ENCODE data around the gene NRSN2.
A peak's percentile ranks its signal among the peaks of the same experiment; 100 is the strongest.
"Not testable (repeated sequence)": the region's sequence is repeated elsewhere in the genome, so short reads cannot be mapped to it uniquely, and the experiment has no call there.

Gene NRSN2

DNA sequence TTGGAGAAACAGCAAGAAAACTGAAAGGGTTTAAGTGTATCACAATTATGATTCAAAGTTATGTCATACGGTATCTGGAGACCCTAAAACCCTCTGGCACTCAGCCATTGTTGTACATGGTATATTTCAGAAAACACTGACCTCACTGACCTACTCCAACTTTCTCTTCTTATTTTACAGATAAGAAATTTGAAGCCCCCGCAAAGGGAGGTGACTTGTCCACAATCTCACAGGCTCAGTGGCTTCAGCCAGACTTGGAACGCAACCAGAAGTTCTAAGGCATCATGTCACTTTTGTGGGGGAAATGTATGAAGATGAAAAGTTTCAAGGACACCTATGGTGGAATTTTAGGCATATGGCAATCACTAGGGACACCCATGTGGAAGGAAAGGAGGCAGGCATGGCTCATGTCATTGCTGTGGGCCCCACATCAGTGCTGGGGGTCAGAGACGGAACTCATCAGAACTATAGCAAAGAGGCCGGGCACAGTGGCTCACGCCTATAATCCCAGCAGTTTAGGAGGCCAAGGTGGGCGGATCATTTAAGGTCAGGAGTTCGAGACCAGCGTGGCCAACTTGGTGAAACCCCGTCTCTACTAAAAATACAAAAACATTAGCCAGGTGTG, 28.5 kb downstream of the NRSN2 start:
- no peak for DNase-seq

DNA sequence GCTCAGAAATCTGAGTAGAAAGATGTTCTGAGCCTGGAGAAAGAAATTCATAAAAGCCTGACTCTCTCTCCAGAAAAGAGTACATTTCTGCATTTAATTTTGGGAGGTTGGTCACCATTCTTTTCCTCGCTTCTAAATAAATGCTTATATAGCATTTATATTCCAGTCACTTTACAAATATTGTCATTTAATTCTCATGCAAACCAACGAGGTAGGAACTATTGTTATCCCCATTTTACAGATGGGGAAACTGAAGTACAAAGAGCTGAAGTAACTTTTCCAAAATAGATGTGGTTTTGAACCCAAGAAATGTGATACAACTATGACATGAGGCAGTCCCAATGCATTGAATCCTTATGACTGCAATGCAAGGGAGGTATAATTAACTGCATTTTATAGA, 29.2 kb downstream of the NRSN2 start:
- DNase-seq: no peak

DNA sequence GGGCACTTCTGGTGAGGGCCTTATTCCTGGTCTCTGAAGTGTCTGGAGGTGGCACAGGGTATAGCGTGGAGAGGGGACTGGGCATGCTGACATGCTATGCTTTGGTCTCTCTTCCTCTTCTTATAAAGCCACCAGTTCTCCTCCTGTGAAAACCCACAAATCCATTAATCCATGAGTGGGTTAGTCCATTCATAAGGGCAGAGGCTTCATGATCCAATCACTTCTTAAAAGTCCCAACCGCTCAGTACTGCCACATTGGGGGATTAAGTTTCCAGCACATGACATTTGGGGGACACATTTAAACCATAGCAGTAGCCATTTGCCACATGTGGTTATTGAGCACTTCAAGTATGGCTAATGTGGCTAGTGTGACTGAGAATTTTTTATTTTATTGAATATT, 29.8 kb downstream of the NRSN2 start:
- DNase-seq: no peak

DNA sequence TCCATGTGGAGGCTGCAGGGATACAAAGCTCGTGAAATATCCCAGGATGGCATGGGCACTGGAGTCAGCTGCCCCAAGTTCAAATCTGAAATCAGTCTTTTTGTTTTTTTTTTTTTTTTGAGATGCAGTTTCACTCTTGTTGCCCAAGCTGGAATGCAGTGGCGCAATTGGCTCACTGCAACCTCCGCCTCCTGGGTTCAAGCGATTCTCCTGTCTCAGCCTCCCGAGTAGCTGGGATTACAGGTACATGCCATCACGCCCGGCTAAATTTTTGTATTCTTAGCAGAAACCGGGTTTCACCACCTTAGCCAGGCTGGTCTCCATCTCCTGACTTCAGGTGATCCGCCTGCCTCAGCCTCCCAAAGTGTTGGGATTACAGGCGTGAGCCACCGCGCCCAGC, 30.7 kb downstream of the NRSN2 start:
- DNase-seq: not testable (repeated sequence)

DNA sequence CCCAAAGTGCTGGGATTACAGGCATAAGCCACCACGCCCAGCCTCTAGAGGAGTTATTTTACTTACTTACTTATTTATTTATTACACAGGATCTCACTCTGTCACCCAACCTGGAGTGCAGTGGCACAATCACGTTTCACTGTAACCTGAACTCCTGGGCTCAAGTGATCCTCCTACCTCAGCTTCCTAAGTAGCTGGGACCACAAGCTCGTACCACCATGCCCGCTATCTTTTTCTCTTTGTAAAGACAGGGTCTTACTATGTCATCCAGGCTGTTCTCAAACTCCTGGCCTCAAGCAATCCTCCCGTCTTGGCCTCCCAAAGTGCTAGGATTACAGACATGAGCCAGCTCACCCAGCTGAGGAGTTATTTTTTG, 32.0 kb downstream of the NRSN2 start:
- DNase-seq: no peak

DNA sequence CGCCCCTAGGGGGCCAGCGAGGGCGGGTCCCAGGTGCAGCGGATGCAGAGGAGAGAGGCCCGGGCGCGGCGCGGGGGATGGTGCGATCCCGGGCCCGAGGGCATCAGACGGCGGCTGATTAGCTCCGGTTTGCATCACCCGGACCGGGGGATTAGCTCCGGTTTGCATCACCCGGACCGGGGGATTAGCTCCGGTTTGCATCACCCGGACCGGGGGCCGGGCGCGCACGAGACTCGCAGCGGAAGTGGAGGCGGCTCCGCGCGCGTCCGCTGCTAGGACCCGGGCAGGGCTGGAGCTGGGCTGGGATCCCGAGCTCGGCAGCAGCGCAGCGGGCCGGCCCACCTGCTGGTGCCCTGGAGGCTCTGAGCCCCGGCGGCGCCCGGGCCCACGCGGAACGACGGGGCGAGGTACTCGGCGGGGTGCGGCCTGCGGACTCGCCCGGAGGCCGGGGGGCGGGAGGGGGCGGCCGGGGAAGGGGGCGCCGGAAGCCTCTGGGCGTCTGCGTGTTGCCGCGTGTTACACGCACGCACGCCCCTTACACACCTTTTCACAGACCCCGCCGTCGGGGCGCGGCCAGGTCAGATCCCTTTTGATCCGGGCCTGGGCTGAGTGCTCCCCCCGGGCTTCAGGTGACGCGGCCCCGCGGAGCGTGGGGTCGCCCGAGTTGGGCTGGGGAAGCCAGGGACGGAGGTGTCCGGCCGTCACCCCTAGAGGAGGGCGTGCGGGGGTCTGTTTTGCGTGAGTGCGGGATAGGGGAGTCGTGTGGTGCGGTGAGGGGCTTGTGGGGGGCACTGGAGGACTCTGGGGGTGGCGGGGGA, 34.1 kb downstream of the NRSN2 start:
- DNase-seq: peak; percentile 58 to 76

DNA sequence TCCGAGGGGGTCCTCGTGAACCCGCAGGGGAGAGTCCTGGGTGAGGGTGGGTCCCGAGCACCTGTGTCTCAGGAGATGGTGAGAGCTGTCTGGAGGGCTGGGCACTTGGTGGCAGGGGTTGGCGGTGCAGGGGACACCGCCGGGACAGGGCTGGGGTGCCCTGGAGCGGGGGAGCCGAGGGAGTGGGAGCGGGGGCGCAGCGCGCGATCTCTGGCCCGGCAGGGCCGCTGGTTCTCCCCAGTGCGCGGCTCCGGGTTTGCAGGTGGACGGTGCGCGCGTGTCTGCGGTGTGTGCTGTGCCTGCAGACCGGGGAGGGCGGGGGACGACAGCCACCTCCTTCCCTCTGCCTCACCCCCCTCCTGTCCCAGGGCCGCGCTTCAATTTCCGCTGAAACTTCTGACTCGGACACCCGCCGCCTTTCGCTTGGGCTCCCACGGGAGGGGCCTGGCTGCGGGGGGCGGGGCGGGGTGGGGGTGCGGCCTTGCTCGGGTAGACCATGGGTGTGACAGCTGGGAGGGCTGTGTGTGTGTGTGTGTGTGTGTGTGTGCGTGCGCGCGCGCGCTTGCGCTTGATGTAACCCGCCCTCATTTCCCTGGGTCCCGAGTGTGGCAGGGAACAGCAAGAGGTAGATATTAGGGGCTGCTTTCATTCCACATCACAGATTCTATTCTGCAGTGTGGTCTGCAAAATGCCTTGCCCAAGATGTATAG, 34.8 kb downstream of the NRSN2 start:
- DNase-seq: peak; percentile 60 to 65

DNA sequence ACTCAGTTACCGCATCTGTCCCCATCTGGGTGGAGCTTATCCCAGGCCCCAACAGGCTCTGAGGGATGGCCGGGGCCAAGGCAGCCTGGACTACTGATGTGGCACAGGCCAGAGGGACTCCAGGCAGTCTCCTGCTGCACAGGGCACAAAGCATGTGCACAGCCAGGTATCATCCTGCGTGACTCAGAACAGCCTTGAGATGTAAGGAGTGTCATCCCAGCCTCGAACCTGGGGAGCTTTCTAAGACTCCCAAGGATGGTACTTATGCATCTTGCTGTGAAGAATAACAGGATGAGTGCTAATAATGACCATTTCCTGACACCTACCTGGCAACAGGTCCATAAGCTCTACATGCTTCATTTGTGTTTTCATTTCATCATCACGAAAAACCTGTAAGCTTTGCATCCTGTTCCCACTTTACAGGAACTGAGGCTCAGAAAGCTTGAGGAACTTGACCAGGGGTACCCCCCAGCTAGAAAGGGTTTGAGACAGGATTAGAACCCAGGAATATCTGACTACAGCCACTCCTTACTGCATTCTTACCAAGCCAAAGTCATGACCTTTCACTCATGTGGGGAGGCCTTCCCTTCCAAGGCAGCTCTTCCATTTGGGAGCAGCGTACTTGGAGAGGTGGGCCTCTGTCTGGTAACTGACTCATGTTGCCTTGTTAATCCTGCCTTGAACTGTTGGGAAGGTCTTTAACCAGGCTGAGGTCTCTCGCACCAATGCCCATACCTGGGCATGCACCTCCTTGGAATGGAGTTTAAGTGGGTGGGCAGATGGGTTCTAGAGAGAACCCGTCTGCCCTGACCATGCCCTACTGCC, 35.6 kb downstream of the NRSN2 start:
- DNase-seq: no peak

DNA sequence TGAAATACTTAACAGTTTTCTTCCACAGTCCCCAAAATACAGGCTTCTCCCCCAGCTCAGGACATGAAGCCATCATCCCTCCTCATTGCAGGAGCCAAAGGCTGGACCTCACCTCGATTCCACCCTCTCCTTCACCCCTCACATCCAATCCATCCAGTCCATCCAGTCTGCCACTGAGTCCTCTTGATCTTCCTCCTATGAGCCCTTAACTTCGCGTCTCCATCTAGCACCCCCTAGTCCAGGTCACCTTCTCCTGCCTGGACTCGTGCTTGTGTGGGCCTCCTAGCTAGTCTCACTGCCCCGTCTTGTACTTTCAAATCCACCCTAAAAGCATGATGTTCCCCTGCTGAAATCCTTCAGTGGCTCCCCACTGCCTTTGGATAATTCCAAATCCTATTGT, 37.0 kb downstream of the NRSN2 start:
- no peak for DNase-seq

DNA sequence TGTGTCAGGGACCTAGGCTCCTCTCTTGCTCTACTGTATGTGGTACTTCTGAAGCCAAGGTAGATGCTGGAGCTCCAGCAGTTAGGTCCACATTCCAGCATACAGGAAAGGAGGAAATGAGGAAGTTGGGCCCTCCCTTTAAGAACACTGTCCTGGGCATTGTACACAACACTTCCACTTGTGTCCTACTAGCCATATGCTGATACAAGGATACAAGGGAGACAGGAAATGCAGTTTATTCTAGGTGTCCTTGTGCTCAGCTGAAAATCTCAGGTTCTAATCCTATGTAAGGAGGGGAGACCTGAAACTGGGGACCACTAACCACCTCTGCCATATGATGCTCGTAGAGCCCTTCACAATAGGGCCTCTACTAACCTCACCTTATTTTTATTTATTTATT, 37.8 kb downstream of the NRSN2 start:
- DNase-seq: no peak

DNA sequence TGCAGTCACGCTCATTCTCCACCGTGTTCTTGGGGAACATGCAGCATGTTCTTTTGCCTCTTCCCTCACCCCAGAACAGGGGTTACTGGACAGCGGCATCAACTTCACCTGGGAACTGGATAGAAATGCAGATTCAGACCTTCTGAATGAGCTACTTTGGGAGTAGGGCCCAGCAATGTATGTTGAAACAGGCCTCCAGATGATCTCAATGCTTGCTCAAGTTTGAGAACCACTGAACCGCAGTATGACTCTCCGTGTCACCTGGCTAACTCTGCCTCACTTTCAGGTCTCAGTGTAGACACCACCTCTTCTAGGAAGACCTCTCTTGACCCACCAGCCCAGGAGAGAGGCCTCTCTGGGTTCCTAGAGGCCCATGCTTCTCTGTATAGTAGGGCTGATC, 38.5 kb downstream of the NRSN2 start:
- no peak for DNase-seq

DNA sequence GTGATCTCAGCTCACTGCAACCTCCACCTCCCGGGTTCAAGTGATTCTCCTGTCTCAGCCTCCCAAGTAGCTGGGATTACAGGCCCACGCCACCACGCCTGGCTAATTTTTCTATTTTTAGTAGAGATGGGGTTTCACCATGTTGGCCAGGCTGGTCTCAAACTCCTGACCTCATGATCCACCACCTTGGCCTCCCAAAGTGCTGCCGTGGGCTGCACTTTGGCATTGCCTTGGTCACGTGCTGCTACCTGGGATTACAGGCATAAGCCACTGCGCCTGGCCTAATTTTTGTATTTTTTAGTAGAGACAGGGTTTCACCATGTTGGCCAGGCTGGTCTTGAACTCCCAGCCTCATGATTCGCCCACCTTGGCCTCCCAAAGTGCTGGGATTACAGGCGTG, 39.7 kb downstream of the NRSN2 start:
- not testable (repeated sequence) for DNase-seq

DNA sequence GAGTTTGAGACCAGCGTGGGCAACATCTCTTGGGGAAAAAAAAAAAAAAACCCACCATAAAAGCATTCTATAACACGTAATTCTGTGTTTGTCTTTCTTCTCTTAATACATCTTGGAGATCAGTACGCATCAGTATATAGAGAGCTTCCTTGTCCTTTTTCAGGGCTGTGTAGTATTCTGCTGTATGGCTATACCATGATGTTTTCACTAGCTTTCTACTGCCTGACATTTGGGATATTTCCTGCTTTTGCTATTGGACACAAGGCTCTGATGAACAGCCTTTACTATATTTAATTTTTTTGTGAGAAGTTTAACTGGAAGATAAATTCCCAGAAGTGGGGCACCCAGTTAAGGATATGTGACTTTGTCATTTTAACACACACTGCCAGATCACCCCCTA, 40.6 kb downstream of the NRSN2 start:
- no peak for DNase-seq

DNA sequence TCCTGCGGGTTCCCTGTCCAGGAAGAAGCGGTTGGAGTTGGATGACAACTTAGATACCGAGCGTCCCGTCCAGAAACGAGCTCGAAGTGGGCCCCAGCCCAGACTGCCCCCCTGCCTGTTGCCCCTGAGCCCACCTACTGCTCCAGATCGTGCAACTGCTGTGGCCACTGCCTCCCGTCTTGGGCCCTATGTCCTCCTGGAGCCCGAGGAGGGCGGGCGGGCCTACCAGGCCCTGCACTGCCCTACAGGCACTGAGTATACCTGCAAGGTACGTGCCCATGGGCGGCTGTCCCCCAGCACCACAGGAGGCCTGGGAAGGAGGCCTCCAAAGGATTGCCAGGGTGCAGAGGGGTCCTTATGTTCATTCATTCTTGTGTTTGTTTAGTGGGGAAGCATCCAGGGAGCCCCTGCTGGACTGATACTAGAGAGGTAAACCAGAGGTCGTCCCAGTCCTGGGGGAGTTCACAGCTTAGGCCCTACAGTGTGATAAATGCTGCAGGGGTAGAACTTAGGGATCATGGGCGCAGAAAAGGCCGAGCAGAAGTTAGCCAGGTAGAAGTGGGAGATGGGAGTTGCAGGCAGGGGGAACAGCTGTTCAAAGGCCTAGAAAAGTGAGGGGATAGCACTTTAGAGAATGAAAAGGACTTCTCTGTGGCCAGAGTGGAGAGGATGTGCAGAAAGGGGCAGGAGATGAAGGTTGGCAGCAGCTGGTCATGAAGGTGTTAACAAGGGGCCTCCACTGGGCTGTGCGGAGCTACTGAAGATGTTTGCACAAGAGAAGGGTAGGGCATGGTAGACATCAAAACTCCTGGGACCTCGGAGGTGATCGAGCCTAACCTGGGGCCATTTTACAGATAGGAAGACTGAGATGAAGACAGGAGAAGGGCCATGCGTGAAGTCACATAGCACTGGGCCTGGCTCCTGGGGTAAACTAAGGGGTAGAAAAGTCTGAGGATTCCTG, 41.4 kb downstream of the NRSN2 start:
- no peak for DNase-seq

DNA sequence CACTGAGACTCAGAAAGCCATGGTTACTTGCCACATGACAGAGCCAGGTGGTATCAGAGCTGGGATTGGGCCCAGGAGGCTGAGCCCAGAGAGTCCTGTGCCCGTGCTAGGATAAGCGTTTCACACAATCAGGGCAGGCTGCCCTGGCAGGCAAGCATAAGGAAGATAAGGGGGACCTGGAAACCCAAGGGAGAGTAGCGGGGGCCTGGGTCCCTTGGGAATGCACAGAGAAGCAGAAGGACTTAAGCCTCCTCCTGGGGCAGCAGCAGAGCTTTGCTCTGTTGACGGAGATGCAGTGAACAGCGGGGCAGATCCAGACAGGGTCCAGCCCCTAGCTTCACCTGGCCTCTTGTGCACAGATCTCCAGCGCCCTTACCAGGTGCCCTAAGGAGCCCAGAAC, 42.3 kb downstream of the NRSN2 start:
- DNase-seq: no peak

DNA sequence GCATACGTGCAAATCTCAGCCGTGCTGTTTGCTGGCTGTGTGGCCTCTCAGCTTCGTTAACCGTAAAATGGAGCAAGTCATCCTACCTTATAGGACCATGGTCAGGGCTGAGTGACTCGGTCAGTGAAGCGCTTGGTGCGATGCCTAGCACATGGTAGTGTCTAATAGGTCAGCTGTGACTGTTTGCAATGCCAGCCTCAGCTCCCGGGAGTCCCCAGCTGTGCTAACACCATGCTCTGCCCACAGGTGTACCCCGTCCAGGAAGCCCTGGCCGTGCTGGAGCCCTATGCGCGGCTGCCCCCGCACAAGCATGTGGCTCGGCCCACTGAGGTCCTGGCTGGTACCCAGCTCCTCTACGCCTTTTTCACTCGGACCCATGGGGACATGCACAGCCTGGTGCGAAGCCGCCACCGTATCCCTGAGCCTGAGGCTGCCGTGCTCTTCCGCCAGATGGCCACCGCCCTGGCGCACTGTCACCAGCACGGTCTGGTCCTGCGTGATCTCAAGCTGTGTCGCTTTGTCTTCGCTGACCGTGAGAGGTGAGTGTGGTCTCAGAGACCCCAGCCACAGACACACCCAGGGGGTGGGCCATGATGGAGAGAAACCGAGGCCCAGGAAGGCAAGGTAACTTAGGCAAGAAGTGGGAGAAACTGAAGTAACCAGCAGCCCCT, 44.3 kb downstream of the NRSN2 start:
- no peak for DNase-seq

DNA sequence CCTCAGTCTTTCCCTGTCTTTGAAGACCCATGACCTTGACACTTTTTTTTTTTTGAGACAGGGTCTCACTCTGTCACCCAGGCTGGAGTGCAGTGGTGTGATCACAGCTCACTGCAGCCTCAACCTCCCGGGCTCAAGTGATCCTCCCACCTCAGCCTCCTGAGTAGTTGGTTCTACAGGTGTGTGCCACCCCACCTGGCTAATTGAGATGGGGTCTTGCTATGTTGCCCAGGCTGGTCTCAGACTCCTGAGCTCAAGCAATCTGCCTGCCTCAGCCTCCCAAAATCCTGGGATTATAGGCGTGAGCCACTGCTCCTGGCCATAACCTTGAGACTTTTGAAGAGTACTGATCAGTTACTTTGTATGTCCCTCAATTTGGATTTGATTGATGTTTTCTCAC, 46.4 kb downstream of the NRSN2 start:
- not testable (repeated sequence) for DNase-seq

DNA sequence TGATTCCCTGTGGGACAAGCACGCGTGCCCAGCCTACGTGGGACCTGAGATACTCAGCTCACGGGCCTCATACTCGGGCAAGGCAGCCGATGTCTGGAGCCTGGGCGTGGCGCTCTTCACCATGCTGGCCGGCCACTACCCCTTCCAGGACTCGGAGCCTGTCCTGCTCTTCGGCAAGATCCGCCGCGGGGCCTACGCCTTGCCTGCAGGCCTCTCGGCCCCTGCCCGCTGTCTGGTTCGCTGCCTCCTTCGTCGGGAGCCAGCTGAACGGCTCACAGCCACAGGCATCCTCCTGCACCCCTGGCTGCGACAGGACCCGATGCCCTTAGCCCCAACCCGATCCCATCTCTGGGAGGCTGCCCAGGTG, 49.3 kb downstream of the NRSN2 start:
- DNase-seq: no peak

DNA sequence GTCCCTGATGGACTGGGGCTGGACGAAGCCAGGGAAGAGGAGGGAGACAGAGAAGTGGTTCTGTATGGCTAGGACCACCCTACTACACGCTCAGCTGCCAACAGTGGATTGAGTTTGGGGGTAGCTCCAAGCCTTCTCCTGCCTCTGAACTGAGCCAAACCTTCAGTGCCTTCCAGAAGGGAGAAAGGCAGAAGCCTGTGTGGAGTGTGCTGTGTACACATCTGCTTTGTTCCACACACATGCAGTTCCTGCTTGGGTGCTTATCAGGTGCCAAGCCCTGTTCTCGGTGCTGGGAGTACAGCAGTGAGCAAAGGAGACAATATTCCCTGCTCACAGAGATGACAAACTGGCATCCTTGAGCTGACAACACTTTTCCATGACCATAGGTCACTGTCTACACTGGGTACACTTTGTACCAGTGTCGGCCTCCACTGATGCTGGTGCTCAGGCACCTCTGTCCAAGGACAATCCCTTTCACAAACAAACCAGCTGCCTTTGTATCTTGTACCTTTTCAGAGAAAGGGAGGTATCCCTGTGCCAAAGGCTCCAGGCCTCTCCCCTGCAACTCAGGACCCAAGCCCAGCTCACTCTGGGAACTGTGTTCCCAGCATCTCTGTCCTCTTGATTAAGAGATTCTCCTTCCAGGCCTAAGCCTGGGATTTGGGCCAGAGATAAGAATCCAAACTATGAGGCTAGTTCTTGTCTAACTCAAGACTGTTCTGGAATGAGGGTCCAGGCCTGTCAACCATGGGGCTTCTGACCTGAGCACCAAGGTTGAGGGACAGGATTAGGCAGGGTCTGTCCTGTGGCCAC, 49.9 kb downstream of the NRSN2 start:
- DNase-seq: no peak

Measured in inflammatory macrophage (primary cell).